HG02610 (cell line): ENCODE measurements around the gene NPRL2.

Experiments used
- ATAC-seq: cut with Tn5 transposase; IDR thresholded peaks from one replicate; pipeline ENCODE4 v1.9.1; 2021; ENCODE audit warnings: mild to moderate bottlenecking, moderate library complexity; ENCODE audit not compliant: unreplicated experiment

Gene NPRL2

GRCh38 chr3:50327943-50328691 is 22.5 kb downstream of the NPRL2 start, which contains the start of gene TUSC2:
TSS of gene TUSC2 (minus strand) at chr3:50328223. CDS start at chr3:50328099, 124 bp downstream.
- ATAC-seq, result peak; percentile 83

- no peak for ATAC-seq
Observed at GRCh38 chr3:50327129-50327528, 23.4 kb downstream of the NPRL2 start.

GRCh38 chr3:50326182-50326541 is 24.4 kb downstream of the NPRL2 start:
- ATAC-seq, result no peak

GRCh38 chr3:50325497-50326181 is 24.9 kb downstream of the NPRL2 start:
- no peak for ATAC-seq

- no peak for ATAC-seq
Observed at GRCh38 chr3:50325113-50325480, 25.5 kb downstream of the NPRL2 start.

- ATAC-seq, result peak; percentile 21
Observed at GRCh38 chr3:50324351-50325112, 26.0 kb downstream of the NPRL2 start.

- ATAC-seq, result no peak
Observed at GRCh38 chr3:50323614-50324199, 26.9 kb downstream of the NPRL2 start.

GRCh38 chr3:50323092-50323600 is 27.4 kb downstream of the NPRL2 start:
- no peak for ATAC-seq

GRCh38 chr3:50322386-50323091 is 28.0 kb downstream of the NPRL2 start, which contains the start of gene HYAL2:
TSS of gene HYAL2 (minus strand) at chr3:50322745. CDS start at chr3:50320489, 2,256 bp downstream.
- no peak for ATAC-seq

GRCh38 chr3:50322115-50322385 is 28.5 kb downstream of the NPRL2 start:
- no peak for ATAC-seq

- peak; percentile 80 for ATAC-seq
Observed at GRCh38 chr3:50321336-50322114, 29.1 kb downstream of the NPRL2 start.

GRCh38 chr3:50320853-50321335 is 29.7 kb downstream of the NPRL2 start:
- ATAC-seq, result peak; percentile 42

GRCh38 chr3:50319894-50320625 is 30.5 kb downstream of the NPRL2 start:
- ATAC-seq, result no peak

- no peak for ATAC-seq
Observed at GRCh38 chr3:50319181-50319893, 31.2 kb downstream of the NPRL2 start.

GRCh38 chr3:50318615-50319014 is 32.0 kb downstream of the NPRL2 start:
- ATAC-seq, result no peak

- no peak for ATAC-seq
Observed at GRCh38 chr3:50318163-50318562, 32.4 kb downstream of the NPRL2 start.

- ATAC-seq, result no peak
Observed at GRCh38 chr3:50317300-50317699, 33.3 kb downstream of the NPRL2 start.

- ATAC-seq, result no peak
Observed at GRCh38 chr3:50316657-50317242, 33.8 kb downstream of the NPRL2 start.
